ENCODE results near the gene BCAP29.
A peak's percentile ranks its signal among the peaks of the same experiment; 100 is the strongest.

BCAP29 gene

GRCh38 chr7:107564553-107565298 lies 15.3 kb upstream of the BCAP29 start:
- no peak for TF ChIP-seq CTCF (IDR thresholded peaks at IDR 0.05; ENCODE audit: insufficient read depth, low read depth, low read length, missing control alignments)
- H3K4me3 ChIP-seq (ENCODE audit: low read depth, low read length): peak overlapping the region; percentile 69
- DNase-seq (ENCODE audit: low read depth): no peak

DNA sequence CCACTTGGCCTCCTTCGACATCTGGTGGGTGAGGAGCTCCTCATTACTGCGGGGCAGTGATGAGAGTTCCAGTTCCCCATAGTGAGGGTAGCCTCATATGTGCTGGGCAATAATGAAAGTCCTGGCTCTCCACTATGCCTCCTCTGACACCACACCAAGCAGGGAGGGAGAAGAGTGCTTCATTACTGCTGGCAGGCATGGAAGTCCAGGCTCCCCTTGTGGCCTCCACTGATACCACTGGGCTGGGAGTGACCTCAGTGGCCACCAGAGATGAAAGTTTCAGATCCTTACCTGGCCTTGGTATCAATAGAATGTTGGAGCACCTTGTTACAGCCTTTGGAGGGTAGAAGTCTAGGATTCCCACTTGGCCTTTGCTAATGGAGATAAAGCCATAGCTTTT lies 9.7 kb upstream of the BCAP29 start:
- DNase-seq (ENCODE audit: low read depth): no peak
- H3K4me3 ChIP-seq (ENCODE audit: low read depth, low read length): no peak overlapping the region
- no peak for TF ChIP-seq CTCF (IDR thresholded peaks at IDR 0.05; ENCODE audit: insufficient read depth, low read depth, low read length, missing control alignments)

- TF ChIP-seq CTCF (IDR thresholded peaks at IDR 0.05; ENCODE audit: insufficient read depth, low read depth, low read length, missing control alignments): no peak
- no peak for DNase-seq (ENCODE audit: low read depth)
Measured at GRCh38 chr7:107573537-107573936, 6.5 kb upstream of the BCAP29 start.

DNA sequence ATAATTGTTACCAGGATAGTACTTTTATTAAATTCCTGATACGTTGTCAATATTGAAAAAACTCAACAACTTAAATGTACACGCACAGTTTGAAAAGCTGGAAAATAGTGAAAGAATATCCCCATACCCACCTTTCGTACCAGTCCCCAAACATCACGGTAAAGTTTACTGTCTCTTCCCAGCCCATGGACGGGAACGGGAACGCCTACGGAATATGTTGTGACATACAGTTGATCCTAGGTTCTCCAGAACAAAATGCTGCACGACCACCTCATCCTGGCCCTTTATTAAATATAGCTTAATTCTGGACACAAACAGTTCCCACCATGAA lies 527 bp upstream of the BCAP29 start:
- TF ChIP-seq CTCF (IDR thresholded peaks at IDR 0.05; ENCODE audit: insufficient read depth, low read depth, low read length, missing control alignments): no peak
- no peak for DNase-seq (ENCODE audit: low read depth)

More at GRCh38 chr7:107573537-107573936, 6.5 kb upstream of the BCAP29 start:
- H3K4me3 ChIP-seq (ENCODE audit: low read depth, low read length): no peak overlapping the region

GRCh38 chr7:107580716-107581383 lies 804 bp downstream of the BCAP29 start:
- peak overlapping the region; percentile 97 for H3K4me3 ChIP-seq (ENCODE audit: low read depth, low read length)
- TF ChIP-seq CTCF (IDR thresholded peaks at IDR 0.05; ENCODE audit: insufficient read depth, low read depth, low read length, missing control alignments): no peak
- no peak for DNase-seq (ENCODE audit: low read depth)

More for the DNA sequence above, 527 bp upstream of the BCAP29 start:
- H3K4me3 ChIP-seq (ENCODE audit: low read depth, low read length): peak overlapping the region; percentile 97

DNA sequence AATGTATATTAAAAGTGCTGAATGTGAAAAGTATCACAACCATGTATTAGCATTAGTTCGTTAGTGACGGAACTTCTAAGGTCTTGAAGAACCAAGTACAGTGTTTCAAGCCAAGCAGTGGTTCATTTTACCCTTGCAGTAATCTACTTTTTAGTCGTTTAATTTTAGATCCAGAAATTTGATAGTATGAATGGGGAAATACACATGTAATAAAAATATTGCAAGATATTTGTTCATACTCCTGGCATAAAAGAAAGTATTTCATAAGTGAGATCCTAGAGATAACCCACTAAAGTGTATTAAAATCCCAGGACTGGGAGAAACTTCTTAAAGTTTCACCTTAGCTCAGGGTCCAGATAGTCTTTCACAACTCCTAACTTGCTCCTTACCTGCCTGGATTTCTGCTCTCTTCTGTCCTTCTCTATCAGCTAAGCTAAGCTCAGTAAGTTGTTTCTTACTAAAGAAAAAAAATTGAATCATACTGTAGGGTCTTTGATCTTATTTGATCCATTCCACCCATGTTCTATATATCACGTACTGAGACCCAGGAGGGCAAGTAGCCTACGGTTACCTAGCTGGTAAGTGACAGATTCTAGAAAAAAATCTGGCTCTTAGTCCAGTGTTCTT lies 1.5 kb downstream of the BCAP29 start:
- no peak for DNase-seq (ENCODE audit: low read depth)
- TF ChIP-seq CTCF (IDR thresholded peaks at IDR 0.05; ENCODE audit: insufficient read depth, low read depth, low read length, missing control alignments): no peak
- peak overlapping the region; percentile 97 for H3K4me3 ChIP-seq (ENCODE audit: low read depth, low read length)

Measured in GM12865 (cell line).